Caco-2 (cell line): ENCODE measurements around the gene GRM6. TPM values are rescaled to one million over a fixed set of nuclear protein-coding genes. Genes with fewer than 3 reads are reported as not detected.

Experiments
- BruUV-seq: library from RNA; stranded (reverse); fragments of 400-500 nt; replicated peaks from 2 replicates; lab custom pipeline; 2021; lab: Mats Ljungman, UMichigan
- CTCF ChIA-PET: fragments of 300-600 bp; sonication (Branson Sonifier 250); formaldehyde crosslinking; loops from one replicate; lab custom pipeline; 2022; ENCODE audit warnings: antibody characterized with exemption; lab: Charles Lee
- POLR2A ChIA-PET: fragments of 300-600 bp; sonication (Branson Sonifier 250); formaldehyde crosslinking; loops from one replicate; lab custom pipeline; 2022; ENCODE audit warnings: antibody characterized with exemption; lab: Charles Lee
- DNase-seq, 2 experiments: peaks; one replicate each; pipeline versions ENCODE4 v3.0.0 to v3.0.0-alpha.2; 2020 to 2022
- H3K27me3 ChIP-seq: replicated peaks from 2 replicates; pipeline ENCODE4 v1.6.0; 2011; ENCODE audit warnings: low read length; ENCODE audit not compliant: control insufficient read depth, insufficient read depth
- H3K36me3 ChIP-seq: 2 replicates; pipeline ENCODE4 v1.5.1; 2011; ENCODE audit warnings: low read length; ENCODE audit not compliant: control insufficient read depth, insufficient read depth
- H3K4me1 ChIP-seq: fragments of 250-450 bp; sonication (Bioruptor Pico); 2 replicates; pipeline ENCODE4 v1.5.1; 2020; ENCODE audit warnings: mild to moderate bottlenecking
- H3K4me3 ChIP-seq: 2 replicates; pipeline ENCODE4 v1.5.1; 2011; ENCODE audit warnings: low read depth, mild to moderate bottlenecking, control low read depth, low read length
- H3K9me3 ChIP-seq: fragments of 250-450 bp; sonication (Bioruptor Pico); 2 replicates; pipeline ENCODE4 v1.5.1; 2020; ENCODE audit warnings: mild to moderate bottlenecking, moderate library complexity
- H3K27ac Mint-ChIP-seq: one replicate; pipeline ENCODE4 v1.8.0; 2022; ENCODE audit warnings: mixed read lengths; ENCODE audit not compliant: unreplicated experiment
- H3K27me3 Mint-ChIP-seq: one replicate; pipeline ENCODE4 v1.8.0; 2022; ENCODE audit warnings: mixed read lengths; ENCODE audit not compliant: insufficient read depth, unreplicated experiment
- H3K36me3 Mint-ChIP-seq: one replicate; pipeline ENCODE4 v1.8.0; 2022; ENCODE audit warnings: mild to moderate bottlenecking, mixed read lengths; ENCODE audit not compliant: insufficient read depth, unreplicated experiment
- H3K4me1 Mint-ChIP-seq: one replicate; pipeline ENCODE4 v1.8.0; 2022; ENCODE audit warnings: low read depth, mixed read lengths; ENCODE audit not compliant: unreplicated experiment
- H3K4me3 Mint-ChIP-seq: one replicate; pipeline ENCODE4 v1.8.0; 2022; ENCODE audit warnings: mild to moderate bottlenecking, moderate library complexity, mixed read lengths; ENCODE audit not compliant: unreplicated experiment
- H3K9me3 Mint-ChIP-seq: one replicate; pipeline ENCODE4 v1.8.0; 2022; ENCODE audit warnings: mixed read lengths; ENCODE audit not compliant: unreplicated experiment
- intact Hi-C: fragments of 100-400 bp; cut with micrococcal nuclease; formaldehyde crosslinking; loops from one replicate; pipeline ENCODE4 v1.10.0; 2022; ENCODE audit not compliant: unreplicated experiment
- total RNA-seq: library from RNA; stranded (reverse); gene quantifications from 2 replicates; pipeline ENCODE4 v1.2.3, GENCODE V29; 2022
- TF ChIP-seq, protein P1 (sequence below), 2 experiments: fragments of 200-600 bp in 1 of 2; IDR thresholded peaks; 1 replicate in 1 of 2; 2 replicates in 1 of 2; pipeline versions ENCODE4 v1.5.1 to v1.8.0; 2011 to 2022; ENCODE audit warnings: antibody characterized with exemption in 1 of 2, control low read depth in 1 of 2, inconsistent platforms in 1 of 2, low read depth in 1 of 2, low read length in 1 of 2, mild to moderate bottlenecking in 1 of 2, moderate library complexity in 1 of 2; ENCODE audit not compliant: insufficient read depth in 1 of 2, severe bottlenecking in 1 of 2, unreplicated experiment in 1 of 2

GRM6 gene
- total RNA-seq, 1 experiment from 2014 or later: not detected

DNA sequence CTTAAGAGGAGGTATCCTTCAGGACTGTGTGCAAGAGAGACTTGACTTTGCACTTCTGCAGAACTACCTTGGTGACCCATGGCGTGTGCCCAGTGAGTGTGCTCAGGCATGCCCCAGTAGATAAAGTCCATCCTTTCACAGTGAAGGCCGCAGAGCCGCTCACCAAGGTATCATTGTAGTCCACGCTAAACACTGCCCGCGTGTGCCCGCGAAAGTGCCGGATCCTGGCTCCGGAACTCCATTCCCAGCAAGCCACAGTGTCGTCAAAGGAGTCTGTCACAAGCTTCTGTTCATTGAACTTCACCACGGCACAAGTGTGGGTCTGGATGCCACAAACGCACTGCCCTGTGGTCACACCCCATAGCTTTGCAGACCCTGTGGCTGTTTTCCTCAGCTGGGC is 3.3 kb upstream of the GRM6 start:
- DNase-seq: no peak
- H3K36me3 Mint-ChIP-seq: no peaks in the 10 kb centered on the region
- no peak overlapping the region for H3K27ac Mint-ChIP-seq
- H3K9me3 ChIP-seq: peaks cover 6% of the 10 kb centered on the region
- TF ChIP-seq, protein P1, sequence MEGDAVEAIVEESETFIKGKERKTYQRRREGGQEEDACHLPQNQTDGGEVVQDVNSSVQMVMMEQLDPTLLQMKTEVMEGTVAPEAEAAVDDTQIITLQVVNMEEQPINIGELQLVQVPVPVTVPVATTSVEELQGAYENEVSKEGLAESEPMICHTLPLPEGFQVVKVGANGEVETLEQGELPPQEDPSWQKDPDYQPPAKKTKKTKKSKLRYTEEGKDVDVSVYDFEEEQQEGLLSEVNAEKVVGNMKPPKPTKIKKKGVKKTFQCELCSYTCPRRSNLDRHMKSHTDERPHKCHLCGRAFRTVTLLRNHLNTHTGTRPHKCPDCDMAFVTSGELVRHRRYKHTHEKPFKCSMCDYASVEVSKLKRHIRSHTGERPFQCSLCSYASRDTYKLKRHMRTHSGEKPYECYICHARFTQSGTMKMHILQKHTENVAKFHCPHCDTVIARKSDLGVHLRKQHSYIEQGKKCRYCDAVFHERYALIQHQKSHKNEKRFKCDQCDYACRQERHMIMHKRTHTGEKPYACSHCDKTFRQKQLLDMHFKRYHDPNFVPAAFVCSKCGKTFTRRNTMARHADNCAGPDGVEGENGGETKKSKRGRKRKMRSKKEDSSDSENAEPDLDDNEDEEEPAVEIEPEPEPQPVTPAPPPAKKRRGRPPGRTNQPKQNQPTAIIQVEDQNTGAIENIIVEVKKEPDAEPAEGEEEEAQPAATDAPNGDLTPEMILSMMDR (IDR thresholded peaks at IDR 0.05; ENCODE audit: insufficient read depth in 1 of 2, low read depth in 1 of 2, low read length in 1 of 2, severe bottlenecking in 1 of 2, unreplicated experiment in 1 of 2): no peak
- H3K4me1 Mint-ChIP-seq: no peaks in the 10 kb centered on the region
- no peaks in the 10 kb centered on the region for H3K27me3 ChIP-seq
- no peaks in the 10 kb centered on the region for H3K36me3 ChIP-seq
- H3K4me3 Mint-ChIP-seq: no peak overlapping the region
- peaks cover 40% of the 10 kb centered on the region for H3K9me3 Mint-ChIP-seq
- H3K4me3 ChIP-seq: no peak overlapping the region
- ChIA-PET POLR2A (no interaction called here), CTCF (no interaction called here)
- no peaks in the 10 kb centered on the region for H3K4me1 ChIP-seq
- no peaks in the 10 kb centered on the region for H3K27me3 Mint-ChIP-seq
- BruUV-seq: no TSS peak
- intact Hi-C loops: no loop called here

DNA sequence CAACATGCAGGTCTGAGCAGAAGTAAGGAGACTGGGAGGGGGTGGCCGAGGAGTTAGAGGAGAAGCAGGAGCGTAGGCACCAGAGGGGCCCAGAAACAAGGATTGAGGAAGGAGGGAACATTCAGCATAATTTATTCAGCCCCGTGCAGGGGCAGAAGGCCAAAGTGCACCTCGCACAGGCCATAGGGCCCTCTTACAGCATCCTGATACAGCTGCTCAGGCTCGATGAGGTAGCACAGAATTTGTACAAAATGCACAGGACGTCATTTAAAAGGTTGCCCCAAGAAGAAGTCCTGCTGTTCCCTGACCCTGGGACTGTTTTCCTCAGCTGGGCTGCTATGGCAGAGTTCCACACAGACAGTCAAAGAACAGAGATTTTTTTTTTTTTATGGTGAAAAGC is 2.1 kb upstream of the GRM6 start:
- POLR2A ChIA-PET: no interaction called here
- TF ChIP-seq, protein P1 (IDR thresholded peaks at IDR 0.05; ENCODE audit: insufficient read depth in 1 of 2, low read depth in 1 of 2, low read length in 1 of 2, severe bottlenecking in 1 of 2, unreplicated experiment in 1 of 2): no peak
- no TSS peak for BruUV-seq
- Histone ChIP-seq H3K27me3 (no peaks in the 10 kb centered on the region), H3K9me3 (no peaks in the 10 kb centered on the region; the same call in none of the 2 replicates), H3K4me3 (no peak overlapping the region), H3K4me1 (no peaks in the 10 kb centered on the region), H3K36me3 (no peaks in the 10 kb centered on the region)
- intact Hi-C loops: no loop called here
- DNase-seq: no peak
- Mint-ChIP-seq H3K27me3 (no peaks in the 10 kb centered on the region), H3K4me3 (no peak overlapping the region), H3K4me1 (no peaks in the 10 kb centered on the region), H3K27ac (no peak overlapping the region), H3K9me3 (peaks cover 39% of the 10 kb centered on the region), H3K36me3 (no peaks in the 10 kb centered on the region)
- CTCF ChIA-PET: no interaction called here

- H3K27me3 Mint-ChIP-seq: no peaks in the 10 kb centered on the region
- H3K9me3 ChIP-seq: no peaks in the 10 kb centered on the region; the same call in 1 of the 2 replicates
- no peak overlapping the region for H3K4me3 ChIP-seq
- ChIA-PET CTCF (no interaction called here), POLR2A (no interaction called here)
- no peak overlapping the region for H3K27ac Mint-ChIP-seq
- TF ChIP-seq, protein P1 (IDR thresholded peaks at IDR 0.05; ENCODE audit: insufficient read depth in 1 of 2, low read depth in 1 of 2, low read length in 1 of 2, severe bottlenecking in 1 of 2, unreplicated experiment in 1 of 2): no peak
- intact Hi-C loops: no loop called here
- H3K4me3 Mint-ChIP-seq: no peak overlapping the region
- no TSS peak for BruUV-seq
- no peaks in the 10 kb centered on the region for H3K4me1 Mint-ChIP-seq
- no peaks in the 10 kb centered on the region for H3K36me3 Mint-ChIP-seq
- H3K9me3 Mint-ChIP-seq: peaks cover 33% of the 10 kb centered on the region
- no peak for DNase-seq
- H3K4me1 ChIP-seq: no peaks in the 10 kb centered on the region
- no peaks in the 10 kb centered on the region for H3K36me3 ChIP-seq
- H3K27me3 ChIP-seq: no peaks in the 10 kb centered on the region
These were observed 1.0 kb upstream of the GRM6 start for GRCh38 chr5:178996156-178996555.
